Measurements from ENCODE around the gene POLR1G.
A peak's percentile ranks its signal among the peaks of the same experiment; 100 is the strongest.

POLR1G gene

DNA sequence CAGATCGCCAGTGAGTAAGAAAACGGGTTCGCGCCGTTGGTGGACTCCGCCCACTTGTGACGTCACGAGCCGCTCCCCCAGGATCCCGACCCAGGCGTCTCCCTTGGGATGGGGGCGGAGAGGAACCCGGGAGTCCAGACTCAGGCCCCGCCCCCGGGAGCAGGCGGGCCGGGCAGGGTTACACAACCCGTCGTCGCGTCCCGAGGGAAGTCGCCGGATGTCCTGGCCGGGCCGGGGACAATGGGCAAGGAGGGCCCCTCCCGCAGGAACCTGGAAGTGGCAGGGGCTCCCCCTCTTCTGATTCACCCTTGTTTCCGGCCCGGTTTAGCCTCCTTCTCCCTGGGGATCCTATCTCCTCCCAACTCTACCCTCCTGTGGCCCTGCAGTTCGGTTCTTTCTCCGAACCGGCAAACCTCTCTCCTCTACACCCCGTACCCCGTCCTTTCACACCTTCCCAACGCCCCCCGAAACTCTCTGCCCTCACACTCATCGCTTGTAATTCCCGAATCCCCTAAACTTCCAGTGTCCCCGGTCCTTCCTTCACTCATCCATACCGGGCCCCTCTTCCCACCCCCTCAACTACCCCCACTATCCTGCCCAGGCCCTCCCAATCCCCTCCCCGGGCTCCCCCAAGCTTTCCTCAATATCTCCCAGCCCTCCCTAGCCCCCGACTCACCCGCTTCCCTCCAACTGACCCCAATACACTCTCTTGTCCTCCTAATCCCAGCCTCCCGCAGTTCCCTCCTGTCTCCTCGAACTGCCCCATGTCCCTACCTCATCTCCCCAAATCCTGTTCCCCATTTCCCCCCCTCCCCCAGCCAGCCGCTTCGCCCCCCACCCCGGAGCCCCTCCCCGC lies 37.2 kb downstream of the POLR1G start:
- DNase-seq (ENCODE audit: low read depth in 1 of 2, low spot score in 1 of 2) = peak in 1 of 2 donors; percentile 30

DNA sequence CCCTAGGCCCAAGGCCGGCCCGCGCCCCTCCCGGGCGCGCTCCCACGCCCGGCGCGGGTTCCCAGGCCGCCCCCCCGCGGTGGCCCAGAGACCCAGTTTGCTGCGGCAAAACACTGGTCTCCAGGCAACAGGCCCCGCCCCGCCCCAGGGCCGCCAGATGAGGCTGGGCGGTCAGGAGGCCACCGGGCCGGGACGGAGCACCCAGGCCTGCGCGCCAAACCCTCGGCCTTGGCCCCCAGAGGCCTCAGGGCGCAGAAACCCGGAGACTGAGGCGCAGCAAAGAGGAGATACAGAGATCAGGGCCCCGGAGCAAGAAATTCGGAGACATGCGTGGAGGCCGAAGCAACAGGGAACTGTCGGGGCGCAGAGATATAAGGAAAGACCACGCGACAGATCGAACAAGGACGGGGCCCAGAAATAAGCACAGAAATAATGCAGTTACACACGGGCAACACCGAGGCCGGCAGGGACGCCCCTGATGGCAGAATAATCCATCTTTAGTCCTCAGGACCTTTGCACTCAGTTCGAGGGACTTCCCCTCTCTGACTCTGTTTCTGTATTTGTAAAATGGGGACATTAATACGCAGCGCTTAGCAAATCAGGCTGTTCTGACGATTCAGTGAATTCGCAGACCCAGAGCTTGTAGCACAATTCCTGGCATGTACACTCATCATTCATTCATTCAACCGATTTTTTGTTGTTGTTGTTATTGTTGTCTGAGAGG lies 38.0 kb downstream of the POLR1G start:
- peak; percentile 49 to 71 for DNase-seq (ENCODE audit: low read depth in 1 of 2, low spot score in 1 of 2)

- no peak for DNase-seq (ENCODE audit: low read depth in 1 of 2, low spot score in 1 of 2)
Observed at GRCh38 chr19:45445139-45445538, 38.7 kb downstream of the POLR1G start.

- no peak for DNase-seq (ENCODE audit: low read depth in 1 of 2, low spot score in 1 of 2)
Observed at GRCh38 chr19:45446295-45446694, 39.9 kb downstream of the POLR1G start.

DNA sequence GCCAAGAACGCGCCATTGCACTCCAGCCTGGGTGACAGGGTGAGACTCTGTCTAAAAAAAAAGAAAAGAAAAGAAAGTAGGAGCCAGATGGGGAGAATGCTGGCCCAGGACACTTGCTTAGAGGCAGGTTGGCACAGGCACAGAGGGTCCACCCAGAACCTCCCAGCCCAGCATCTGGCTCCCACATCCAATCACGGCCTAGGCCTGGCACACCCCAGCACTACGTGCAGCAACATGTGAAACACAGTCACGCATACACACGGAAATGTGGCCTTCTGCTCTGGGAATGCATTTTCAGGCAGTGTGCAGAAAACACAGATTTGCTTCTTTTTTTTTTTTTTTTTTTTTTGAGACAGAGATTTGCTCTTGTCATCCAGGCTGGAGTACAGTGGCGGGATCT lies 40.5 kb downstream of the POLR1G start:
- DNase-seq (ENCODE audit: low read depth in 1 of 2, low spot score in 1 of 2) = no peak

- no peak for DNase-seq (ENCODE audit: low read depth in 1 of 2, low spot score in 1 of 2)
Observed at GRCh38 chr19:45448425-45448756, 41.9 kb downstream of the POLR1G start.

DNA sequence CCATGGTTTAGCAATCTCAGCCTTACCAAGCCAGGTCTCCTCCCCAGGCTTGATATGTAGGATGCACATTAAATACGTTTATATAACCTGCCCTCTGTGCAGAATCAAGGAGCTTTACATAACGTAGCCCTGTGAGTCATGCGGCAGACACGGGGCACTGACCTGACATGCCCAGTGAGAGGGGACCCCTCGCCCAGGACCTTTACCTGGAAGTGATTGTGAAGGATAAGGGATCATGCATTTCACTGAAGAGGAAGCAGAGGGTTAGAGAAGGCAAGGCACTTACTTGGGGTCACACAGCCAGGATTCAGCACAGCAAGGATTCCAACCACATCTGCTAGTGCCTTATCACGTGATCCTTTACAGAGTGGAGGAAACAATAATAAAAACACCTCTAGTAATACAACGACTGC lies 42.4 kb downstream of the POLR1G start:
- DNase-seq (ENCODE audit: low read depth in 1 of 2, low spot score in 1 of 2) = no peak

- DNase-seq (ENCODE audit: low read depth in 1 of 2, low spot score in 1 of 2) = no peak
Observed at GRCh38 chr19:45450012-45450333, 43.5 kb downstream of the POLR1G start.

- DNase-seq (ENCODE audit: low read depth in 1 of 2, low spot score in 1 of 2) = no peak
Observed at GRCh38 chr19:45451131-45451849, 44.8 kb downstream of the POLR1G start.

DNA sequence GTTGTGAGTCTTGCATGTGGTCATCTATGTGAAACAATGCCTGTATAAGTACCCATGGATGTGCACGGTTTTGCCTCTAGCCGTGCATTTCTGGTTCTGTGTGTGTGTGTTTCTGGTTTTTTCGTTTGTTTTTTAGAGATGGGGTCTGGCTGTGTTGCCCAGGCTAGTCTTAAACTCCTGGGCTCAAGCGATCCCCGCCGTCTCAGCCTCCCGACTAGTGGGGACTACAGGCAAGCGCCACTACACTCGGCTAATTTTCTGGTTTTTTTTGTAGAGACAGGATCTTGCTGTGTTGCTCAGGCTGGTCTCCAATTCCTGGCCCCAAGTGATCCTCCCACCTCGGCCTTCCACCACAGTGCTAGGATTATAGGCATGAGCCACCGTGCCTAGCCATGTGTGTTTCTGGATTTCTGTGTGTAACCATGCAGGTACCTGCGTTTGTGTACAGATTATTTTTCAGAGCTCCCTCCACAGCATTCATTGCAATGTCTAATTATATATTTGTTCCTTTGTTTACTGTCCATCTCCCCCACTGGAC lies 45.5 kb downstream of the POLR1G start:
- DNase-seq (ENCODE audit: low read depth in 1 of 2, low spot score in 1 of 2) = no peak

DNA sequence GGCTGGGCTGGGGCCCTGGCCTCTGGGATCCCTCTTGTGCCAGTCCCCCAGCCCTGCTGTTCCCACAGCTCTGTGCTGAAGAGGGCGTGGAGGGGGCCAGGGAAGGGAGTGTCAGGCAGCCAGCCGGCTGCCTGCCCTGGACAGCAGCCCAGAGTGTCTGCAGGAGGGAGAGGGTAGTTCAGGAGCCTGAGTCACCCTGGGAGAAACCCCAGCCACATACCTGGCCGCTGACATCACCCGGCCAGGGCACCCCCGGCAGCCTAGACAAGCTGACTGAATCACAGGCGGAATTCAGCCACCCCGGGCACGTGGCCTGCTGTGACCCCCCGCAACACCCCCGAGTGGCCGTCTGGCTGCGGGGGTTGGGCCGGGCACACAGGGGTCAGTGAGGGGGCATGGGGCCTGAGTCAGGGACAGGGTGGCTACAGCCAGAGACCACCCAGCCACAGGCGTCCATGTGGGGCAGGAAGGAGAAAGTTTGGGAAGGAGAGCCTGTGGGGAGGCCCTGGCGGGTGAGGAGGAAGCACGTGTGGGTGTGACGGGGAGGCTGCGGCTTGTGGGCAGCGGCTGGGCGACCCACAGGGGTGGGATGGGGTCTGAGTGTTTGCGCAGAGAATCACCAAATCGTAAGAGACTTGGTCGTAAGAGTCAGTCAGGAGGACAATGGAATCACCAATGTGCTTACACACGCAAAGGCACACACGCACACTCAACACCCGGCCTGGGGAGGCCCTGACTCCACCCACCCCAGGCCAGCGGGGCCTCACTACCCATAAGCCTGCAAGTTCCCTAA lies 49.5 kb downstream of the POLR1G start:
- DNase-seq (ENCODE audit: low read depth in 1 of 2, low spot score in 1 of 2) = peak in 1 of 2 donors; percentile 53

GRCh38 chr19:45456500-45456815 lies 50.0 kb downstream of the POLR1G start:
- no peak for DNase-seq (ENCODE audit: low read depth in 1 of 2, low spot score in 1 of 2)

DNA sequence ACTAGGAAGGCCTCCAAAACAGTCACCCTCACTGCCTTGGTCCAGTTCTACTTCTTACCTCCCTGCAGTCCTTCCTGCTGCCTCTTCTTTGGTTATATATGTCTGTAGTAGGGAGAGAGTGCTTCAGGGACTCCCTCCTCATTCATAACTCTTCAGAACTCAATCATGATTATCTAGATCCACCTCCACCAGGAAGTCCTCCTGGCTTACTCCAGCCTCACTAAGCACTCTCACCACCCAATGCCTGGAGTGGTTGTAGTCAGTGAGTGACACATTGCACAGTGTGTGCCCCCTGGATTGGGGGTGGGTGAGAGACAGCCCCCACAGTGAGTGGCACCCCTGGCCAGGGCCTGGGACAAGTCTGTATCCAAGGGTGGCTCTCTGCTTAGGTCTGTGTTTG lies 51.3 kb downstream of the POLR1G start:
- DNase-seq (ENCODE audit: low read depth in 1 of 2, low spot score in 1 of 2) = no peak

Measured in activated T-helper 1 cell treated with anti-CD3 and anti-CD28 coated beads, Interleukin-2, amount 50 U/mL, for 16 hours (primary cell).